Trophoblast cell (in vitro differentiated cells and primary cell): Measurements from ENCODE around the gene CNIH3.

ENCODE experiments used
- DNase-seq, 2 donors: peaks; one replicate each; pipeline ENCODE4 v3.0.0-alpha.2; 2016
- H2AFZ ChIP-seq: 2 replicates; pipeline ENCODE4 v1.6.1; 2013; ENCODE audit warnings: low read length, moderate library complexity, mild to moderate bottlenecking; ENCODE audit not compliant: insufficient read depth, poor library complexity
- H2AK5ac ChIP-seq: 2 replicates; pipeline ENCODE4 v1.6.1; 2013; ENCODE audit warnings: mild to moderate bottlenecking, low read length
- H2BK120ac ChIP-seq: 2 replicates; pipeline ENCODE4 v1.6.1; 2013; ENCODE audit warnings: low read length, mild to moderate bottlenecking, moderate library complexity; ENCODE audit not compliant: insufficient read depth, poor library complexity
- H2BK12ac ChIP-seq: 2 replicates; pipeline ENCODE4 v1.6.1; 2013; ENCODE audit warnings: mild to moderate bottlenecking, low read length, moderate library complexity
- H2BK5ac ChIP-seq: 2 replicates; pipeline ENCODE4 v1.6.1; 2013; ENCODE audit warnings: low read length, low read depth, moderate library complexity, mild to moderate bottlenecking; ENCODE audit not compliant: poor library complexity
- H3K14ac ChIP-seq: 2 replicates; pipeline ENCODE4 v1.6.1; 2013; ENCODE audit warnings: mild to moderate bottlenecking, low read length
- H3K18ac ChIP-seq: 2 replicates; pipeline ENCODE4 v1.6.1; 2013; ENCODE audit warnings: mild to moderate bottlenecking, low read length
- H3K23ac ChIP-seq: 2 replicates; pipeline ENCODE4 v1.6.1; 2013; ENCODE audit warnings: low read length
- H3K27ac ChIP-seq: 2 replicates; pipeline ENCODE4 v1.5.1; 2013; ENCODE audit warnings: low read depth, mild to moderate bottlenecking, inconsistent platforms, low read length, moderate library complexity
- H3K27me3 ChIP-seq: 2 replicates; pipeline ENCODE4 v1.6.1; 2013; ENCODE audit warnings: inconsistent platforms, mild to moderate bottlenecking, low read length, moderate library complexity; ENCODE audit not compliant: insufficient read depth
- H3K36me3 ChIP-seq, 2 experiments: 1 replicate in 1 of 2; 2 replicates in 1 of 2; pipeline ENCODE4 v1.6.1; 2013; ENCODE audit warnings: low read length in 2 of 2, mild to moderate bottlenecking in 2 of 2, moderate library complexity in 1 of 2; ENCODE audit not compliant: insufficient read depth in 2 of 2, control insufficient read depth in 1 of 2
- H3K4ac ChIP-seq: 2 replicates; pipeline ENCODE4 v1.6.1; 2013; ENCODE audit warnings: low read depth, mild to moderate bottlenecking, low read length, moderate library complexity
- H3K4me1 ChIP-seq, 2 experiments: 1 replicate in 1 of 2; 2 replicates in 1 of 2; pipeline ENCODE4 v1.6.1; 2013; ENCODE audit warnings: low read length in 2 of 2, mild to moderate bottlenecking in 2 of 2, moderate library complexity in 1 of 2; ENCODE audit not compliant: insufficient read depth in 2 of 2, control insufficient read depth in 1 of 2
- H3K4me2 ChIP-seq: 2 replicates; pipeline ENCODE4 v1.6.1; 2013; ENCODE audit warnings: inconsistent platforms, mild to moderate bottlenecking, low read length, moderate library complexity
- H3K4me3 ChIP-seq: 2 replicates; pipeline ENCODE4 v1.5.1; 2013; ENCODE audit warnings: mild to moderate bottlenecking, low read depth, low read length, inconsistent platforms
- H3K79me1 ChIP-seq: one replicate; pipeline ENCODE4 v1.6.1; 2013; ENCODE audit warnings: low read length
- H3K79me2 ChIP-seq: 2 replicates; pipeline ENCODE4 v1.6.1; 2013; ENCODE audit warnings: low read length, mild to moderate bottlenecking; ENCODE audit not compliant: control insufficient read depth, insufficient read depth, poor library complexity
- H3K9ac ChIP-seq: 2 replicates; pipeline ENCODE4 v1.6.1; 2013; ENCODE audit warnings: mild to moderate bottlenecking, low read length
- H3K9me3 ChIP-seq: 2 replicates; pipeline ENCODE4 v1.6.1; 2013; ENCODE audit warnings: low read depth, mild to moderate bottlenecking, control low read depth, inconsistent platforms, low read length; ENCODE audit not compliant: insufficient read depth
- H4K12ac ChIP-seq: 2 replicates; pipeline ENCODE4 v1.6.1; 2013; ENCODE audit warnings: low read depth, mild to moderate bottlenecking, low read length, moderate library complexity
- H4K8ac ChIP-seq: 2 replicates; pipeline ENCODE4 v1.6.1; 2013; ENCODE audit warnings: low read depth, mild to moderate bottlenecking, low read length, moderate library complexity
- H4K91ac ChIP-seq: one replicate; pipeline ENCODE4 v1.6.1; 2013; ENCODE audit warnings: low read depth, mild to moderate bottlenecking, low read length, moderate library complexity
- WGBS: extraction: QIAGEN DNeasy Blood & Tissue Kit; methylation state at CpG from one replicate; pipeline ENCODE4 v1.1.7; 2013; ENCODE audit warnings: missing lambda C conversion rate; ENCODE audit not compliant: insufficient read length, insufficient coverage; ENCODE audit errors: extremely low coverage; 5-methylcytosine and 5-hydroxymethylcytosine counted together

Gene CNIH3

GRCh38 chr1:224647449-224647848, 31.3 kb downstream of the CNIH3 start:
- H3K9ac ChIP-seq, result no peak overlapping the region
- H3K4me1 ChIP-seq, result peaks cover 4 to 7% of the 10 kb centered on the region in 2 experiments
- no peak overlapping the region for H2BK120ac ChIP-seq
- H4K8ac ChIP-seq, result no peak overlapping the region
- WGBS, result no CpG with 5 or more reads among the region's 2 CpGs
- no peak overlapping the region for H3K14ac ChIP-seq
- no peak overlapping the region for H2AFZ ChIP-seq
- no peaks in the 10 kb centered on the region for H3K79me1 ChIP-seq
- H3K4ac ChIP-seq, result no peak overlapping the region
- H3K18ac ChIP-seq, result no peak overlapping the region
- no peak overlapping the region for H2BK5ac ChIP-seq
- peaks cover 2% of the 10 kb centered on the region for H3K9me3 ChIP-seq
- no peak overlapping the region for H4K91ac ChIP-seq
- H3K4me2 ChIP-seq, result no peak overlapping the region
- no peak overlapping the region for H3K23ac ChIP-seq
- no peak overlapping the region for H4K12ac ChIP-seq
- H3K27me3 ChIP-seq, result no peaks in the 10 kb centered on the region
- no peak for DNase-seq
- no peak overlapping the region for H3K4me3 ChIP-seq
- H3K79me2 ChIP-seq, result no peaks in the 10 kb centered on the region
- H2BK12ac ChIP-seq, result no peak overlapping the region
- no peak overlapping the region for H3K27ac ChIP-seq
- no peaks in the 10 kb centered on the region for H3K36me3 ChIP-seq
- no peak overlapping the region for H2AK5ac ChIP-seq

DNA sequence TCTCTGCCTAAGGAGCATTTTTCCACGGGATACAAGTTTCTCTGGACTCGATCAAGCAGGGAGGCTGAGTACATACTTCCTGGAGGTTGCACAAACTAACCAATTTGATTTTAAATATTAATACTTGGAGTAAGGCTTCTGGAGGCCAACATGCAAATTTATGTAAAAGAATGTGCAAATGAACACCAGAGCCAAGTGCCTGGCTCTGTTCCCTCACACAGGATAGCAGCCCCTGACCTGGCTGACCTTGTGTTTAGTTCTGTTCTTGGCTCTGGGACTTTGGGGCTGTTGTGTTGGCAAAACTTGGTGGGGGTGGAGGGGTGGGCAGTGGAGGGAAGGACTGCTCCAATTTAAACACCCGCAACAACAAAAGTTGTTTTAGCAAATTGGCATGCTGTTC, 34.2 kb downstream of the CNIH3 start:
- Histone ChIP-seq H4K91ac (no peak overlapping the region), H3K4me2 (no peak overlapping the region), H3K27me3 (no peaks in the 10 kb centered on the region), H3K18ac (no peak overlapping the region), H2AFZ (no peak overlapping the region), H4K12ac (no peak overlapping the region), H3K4ac (no peak overlapping the region), H3K4me1 (peaks cover 8 to 11% of the 10 kb centered on the region in 2 experiments), H2BK120ac (no peak overlapping the region), H2BK5ac (no peak overlapping the region), H3K79me1 (no peaks in the 10 kb centered on the region), H3K9ac (no peak overlapping the region), H3K27ac (no peak overlapping the region), H2AK5ac (no peak overlapping the region), H3K79me2 (no peaks in the 10 kb centered on the region), H3K14ac (no peak overlapping the region), H3K9me3 (peaks cover 2% of the 10 kb centered on the region), H2BK12ac (no peak overlapping the region), H3K4me3 (no peak overlapping the region), H4K8ac (no peak overlapping the region), H3K36me3 (no peaks in the 10 kb centered on the region), H3K23ac (no peak overlapping the region)
- no peak for DNase-seq
- WGBS, result no CpG with 5 or more reads among the region's 3 CpGs

- Histone ChIP-seq H2AFZ (no peak overlapping the region), H3K23ac (no peak overlapping the region), H4K8ac (no peak overlapping the region), H3K9ac (no peak overlapping the region), H4K12ac (no peak overlapping the region), H2BK12ac (no peak overlapping the region), H2BK120ac (no peak overlapping the region), H3K79me1 (no peaks in the 10 kb centered on the region), H3K79me2 (no peaks in the 10 kb centered on the region), H3K4me2 (no peak overlapping the region), H4K91ac (no peak overlapping the region), H3K4ac (no peak overlapping the region), H3K4me3 (no peak overlapping the region), H3K27ac (no peak overlapping the region), H3K4me1 (peaks cover 8 to 11% of the 10 kb centered on the region in 2 experiments), H3K18ac (no peak overlapping the region), H3K36me3 (no peaks in the 10 kb centered on the region), H2BK5ac (no peak overlapping the region), H3K27me3 (no peaks in the 10 kb centered on the region), H3K14ac (no peak overlapping the region), H3K9me3 (peaks cover 2% of the 10 kb centered on the region), H2AK5ac (no peak overlapping the region)
- DNase-seq, result no peak
- WGBS, result no CpG with 5 or more reads among the region's 7 CpGs
These were observed 35.1 kb downstream of the CNIH3 start for GRCh38 chr1:224651188-224651587.

GRCh38 chr1:224656392-224656791, 40.3 kb downstream of the CNIH3 start:
- H3K79me1 ChIP-seq, result no peaks in the 10 kb centered on the region
- H2AK5ac ChIP-seq, result no peak overlapping the region
- no peaks in the 10 kb centered on the region for H3K79me2 ChIP-seq
- H4K91ac ChIP-seq, result no peak overlapping the region
- no peaks in the 10 kb centered on the region for H3K36me3 ChIP-seq
- WGBS, result no CpG with 5 or more reads among the region's 10 CpGs
- H3K27ac ChIP-seq, result no peak overlapping the region
- no peak overlapping the region for H3K4me3 ChIP-seq
- no peak overlapping the region for H2BK120ac ChIP-seq
- no peak overlapping the region for H2AFZ ChIP-seq
- H2BK5ac ChIP-seq, result no peak overlapping the region
- no peak overlapping the region for H3K4me2 ChIP-seq
- H3K23ac ChIP-seq, result no peak overlapping the region
- DNase-seq, result no peak
- H4K12ac ChIP-seq, result no peak overlapping the region
- H3K4me1 ChIP-seq, result peaks cover 8 to 9% of the 10 kb centered on the region in 2 experiments
- no peak overlapping the region for H4K8ac ChIP-seq
- peaks cover 2% of the 10 kb centered on the region for H3K9me3 ChIP-seq
- H3K14ac ChIP-seq, result no peak overlapping the region
- no peak overlapping the region for H2BK12ac ChIP-seq
- H3K27me3 ChIP-seq, result no peaks in the 10 kb centered on the region
- no peak overlapping the region for H3K4ac ChIP-seq
- no peak overlapping the region for H3K18ac ChIP-seq
- H3K9ac ChIP-seq, result no peak overlapping the region
